ENCODE data around the gene SCN1B.
"Not testable (repeated sequence)": the region's sequence is repeated elsewhere in the genome, so short reads cannot be mapped to it uniquely, and the experiment has no call there.

The SCN1B gene

GRCh38 chr19:35038623-35039512 lies 8.6 kb downstream of the SCN1B start:
- peak; percentile 61 to 77 (median 70) for DNase-seq

- no peak for DNase-seq
Measured at GRCh38 chr19:35039881-35040825, 9.9 kb downstream of the SCN1B start.

- DNase-seq, result peak; percentile 56 to 82 (median 59)
Measured at GRCh38 chr19:35040826-35041547, 10.7 kb downstream of the SCN1B start.

GRCh38 chr19:35041548-35042055 lies 11.3 kb downstream of the SCN1B start, which contains the start of gene HPN:
Gene HPN (plus strand): TSS chr19:35041721. CDS start chr19:35042507, 786 bp downstream.
- DNase-seq, result no peak

- DNase-seq, result no peak
Measured at GRCh38 chr19:35042056-35042730, 11.9 kb downstream of the SCN1B start.

- peak in 1 of 3 donors; percentile 0 for DNase-seq
Measured at GRCh38 chr19:35042954-35043604, 12.8 kb downstream of the SCN1B start.

GRCh38 chr19:35043906-35044305 lies 13.6 kb downstream of the SCN1B start:
- DNase-seq, result peak in 1 of 3 donors; percentile 2

- peak; percentile 64 to 66 (median 64) for DNase-seq
Measured at GRCh38 chr19:35044317-35045117, 14.2 kb downstream of the SCN1B start.

GRCh38 chr19:35045667-35046300 lies 15.5 kb downstream of the SCN1B start:
- peak; percentile 76 to 80 (median 78) for DNase-seq

GRCh38 chr19:35046461-35046860 lies 16.2 kb downstream of the SCN1B start:
- no peak for DNase-seq

GRCh38 chr19:35048911-35049411 lies 18.7 kb downstream of the SCN1B start:
- DNase-seq, result no peak

- DNase-seq, result no peak
Measured at GRCh38 chr19:35049456-35049855, 19.2 kb downstream of the SCN1B start.

GRCh38 chr19:35050662-35051061 lies 20.4 kb downstream of the SCN1B start:
- DNase-seq, result not testable (repeated sequence)

GRCh38 chr19:35051268-35051667 lies 21.0 kb downstream of the SCN1B start:
- not testable (repeated sequence) for DNase-seq

- no peak for DNase-seq
Measured at GRCh38 chr19:35051796-35052195, 21.5 kb downstream of the SCN1B start.

- DNase-seq, result no peak
Measured at GRCh38 chr19:35052599-35053190, 22.4 kb downstream of the SCN1B start.

- no peak for DNase-seq
Measured at GRCh38 chr19:35053667-35054293, 23.5 kb downstream of the SCN1B start.

- DNase-seq, result no peak
Measured at GRCh38 chr19:35054626-35055025, 24.4 kb downstream of the SCN1B start.

GRCh38 chr19:35055715-35056179 lies 25.5 kb downstream of the SCN1B start:
- DNase-seq, result no peak

Measured in suppressor macrophage treated with lipopolysaccharide for 1 hour (primary cell).